Kidney (tissue), 14 donors: ENCODE data around the gene CD55. TPM values are rescaled to one million over a fixed set of nuclear protein-coding genes. Genes with fewer than 3 reads are reported as not detected.

Experiments
- DNase-seq, 5 donors: peaks; one replicate each; pipeline ENCODE4 v3.0.0-alpha.2; 2013 to 2020
- FAIRE-seq: peaks from 2 replicates; lab custom pipeline; 2012; peaks lifted over from hg19 to GRCh38; lab: Jason Lieb, UNC
- H3K27ac ChIP-seq, 2 donors: one replicate each; pipeline ENCODE4 v1.7.0; 2013; ENCODE audit warnings: low read depth in 2 of 2, low read length in 2 of 2, inconsistent platforms in 1 of 2
- H3K27me3 ChIP-seq: one replicate; pipeline ENCODE4 v1.7.1; 2013; ENCODE audit warnings: low read length, inconsistent platforms; ENCODE audit not compliant: control insufficient read depth, insufficient read depth
- H3K36me3 ChIP-seq, 3 donors: one replicate each; pipeline versions ENCODE4 v1.7.0 to v1.7.1; 2013; ENCODE audit warnings: low read length in 3 of 3, control low read depth in 1 of 3, inconsistent platforms in 1 of 3; ENCODE audit not compliant: insufficient read depth in 3 of 3, control insufficient read depth in 2 of 3
- H3K4me1 ChIP-seq, 3 donors: one replicate each; pipeline versions ENCODE4 v1.7.0 to v1.7.1; 2013; ENCODE audit warnings: low read length in 3 of 3, inconsistent platforms in 1 of 3, low read depth in 1 of 3; ENCODE audit not compliant: control insufficient read depth in 2 of 3, insufficient read depth in 2 of 3
- H3K4me3 ChIP-seq, 3 donors: one replicate each; pipeline versions ENCODE4 v1.7.0 to v1.8.1; 2013; ENCODE audit warnings: low read length in 3 of 3, control low read depth in 1 of 3, inconsistent platforms in 1 of 3
- H3K9ac ChIP-seq, 3 donors: one replicate each; pipeline versions ENCODE4 v1.7.0 to v1.7.1; 2013; ENCODE audit warnings: low read length in 3 of 3, control low read depth in 1 of 3, inconsistent platforms in 1 of 3
- H3K9me3 ChIP-seq, 3 donors: one replicate each; pipeline versions ENCODE4 v1.7.0 to v1.7.1; 2013; ENCODE audit warnings: low read length in 3 of 3, control low read depth in 1 of 3, inconsistent platforms in 1 of 3; ENCODE audit not compliant: control insufficient read depth in 2 of 3, insufficient read depth in 1 of 3
- CTCF ChIP-seq: IDR thresholded peaks from 3 replicates; pipeline ENCODE4 v1.5.1; 2012; ENCODE audit warnings: mild to moderate bottlenecking, moderate library complexity, borderline replicate concordance; ENCODE audit not compliant: insufficient read depth; ENCODE audit errors: extremely low read depth
- intact Hi-C: fragments of 100-400 bp; cut with DNase I; formaldehyde crosslinking; loops from one replicate; pipeline ENCODE4 v1.11.1; 2022
- polyA plus RNA-seq: library from polyadenylated mRNA; stranded (reverse); fragments of 350-450 nt; fragmentation: Illumina TruSeq; extraction: RNeasy Lipid Tissue Mini Kit (QIAGEN cat#74804); gene quantifications from one replicate; pipeline ENCODE4 v1.2.3, GENCODE V29; 2014; ENCODE audit warnings: low read depth, low replicate concordance; ENCODE audit not compliant: insufficient read depth
- total RNA-seq: library from RNA; stranded (reverse); fragmentation: NEBNext Ultra II Directional; extraction: Animal tissue kit (Norgen Biotek cat#: 25700); gene quantifications from one replicate; pipeline ENCODE4 v1.2.1, GENCODE V29; 2021
- donor health status: control.
- donor health status: control.
- donor health status: control.
- donor health status: control.
- donor health status: control.
- donor health status: DM: yes; HTN: yes; CAD: no.
- donor health status: Normal renal cell carcinoma (clear cell type).

The CD55 gene
- total and polyA plus RNA-seq, 2 donors from 2014 or later, result 28.8 to 69.5 TPM

GRCh38 chr1:207291723-207292122, 29.8 kb upstream of the CD55 start:
- Histone ChIP-seq H3K4me1 (peaks cover 0 to 3% (median 0%) of the 10 kb centered on the region in 3 donors), H3K36me3 (no peaks in the 10 kb centered on the region), H3K27me3 (no peaks in the 10 kb centered on the region), H3K9ac (no peak overlapping the region), H3K4me3 (no peak overlapping the region), H3K27ac (no peak overlapping the region), H3K9me3 (no peaks in the 10 kb centered on the region)
- FAIRE-seq (no peak), DNase-seq (no peak)
- intact Hi-C loops, result no loop called here
- no peak for TF ChIP-seq CTCF

- H3K9ac ChIP-seq, result no peak overlapping the region
- DNase-seq (no peak), FAIRE-seq (no peak)
- no peaks in the 10 kb centered on the region for H3K9me3 ChIP-seq
- H3K27me3 ChIP-seq, result no peaks in the 10 kb centered on the region
- H3K27ac ChIP-seq, result no peak overlapping the region
- peak overlapping the region in 1 of 3 donors; percentile 9 for H3K4me3 ChIP-seq
- no peaks in the 10 kb centered on the region for H3K36me3 ChIP-seq
- H3K4me1 ChIP-seq, result no peaks in the 10 kb centered on the region
- intact Hi-C loops, result no loop called here
- no peak for TF ChIP-seq CTCF
These were observed 23.3 kb upstream of the CD55 start for GRCh38 chr1:207298186-207298585.

GRCh38 chr1:207298636-207299398, 22.7 kb upstream of the CD55 start:
- Histone ChIP-seq H3K36me3 (no peaks in the 10 kb centered on the region), H3K9me3 (no peaks in the 10 kb centered on the region), H3K27me3 (no peaks in the 10 kb centered on the region), H3K4me1 (no peaks in the 10 kb centered on the region), H3K27ac (no peak overlapping the region), H3K4me3 (peak overlapping the region in 1 of 3 donors; percentile 9), H3K9ac (no peak overlapping the region)
- no peak for FAIRE-seq
- intact Hi-C loops, result no loop called here
- no peak for DNase-seq
- TF ChIP-seq CTCF, result no peak

GRCh38 chr1:207300970-207301369, 20.5 kb upstream of the CD55 start:
- Histone ChIP-seq H3K27me3 (no peaks in the 10 kb centered on the region), H3K36me3 (no peaks in the 10 kb centered on the region), H3K4me3 (no peak overlapping the region), H3K4me1 (no peaks in the 10 kb centered on the region), H3K9ac (no peak overlapping the region), H3K9me3 (no peaks in the 10 kb centered on the region), H3K27ac (no peak overlapping the region)
- no peak for TF ChIP-seq CTCF
- no peak for FAIRE-seq
- no peak for DNase-seq
- intact Hi-C loops, result no loop called here
